Activated effector memory CD4-positive, alpha-beta T cell treated with anti-CD3 and anti-CD28 coated beads, Interleukin-2, amount 50 U/mL, for 16 hours (primary cell): Measurements from ENCODE around the gene SLC35G3.
"Not testable (repeated sequence)": the region's sequence is repeated elsewhere in the genome, so short reads cannot be mapped to it uniquely, and the experiment has no call there.

Experiments
- DNase-seq: peaks from one replicate; pipeline ENCODE4 v3.0.0-alpha.2; 2020

Gene SLC35G3

DNA sequence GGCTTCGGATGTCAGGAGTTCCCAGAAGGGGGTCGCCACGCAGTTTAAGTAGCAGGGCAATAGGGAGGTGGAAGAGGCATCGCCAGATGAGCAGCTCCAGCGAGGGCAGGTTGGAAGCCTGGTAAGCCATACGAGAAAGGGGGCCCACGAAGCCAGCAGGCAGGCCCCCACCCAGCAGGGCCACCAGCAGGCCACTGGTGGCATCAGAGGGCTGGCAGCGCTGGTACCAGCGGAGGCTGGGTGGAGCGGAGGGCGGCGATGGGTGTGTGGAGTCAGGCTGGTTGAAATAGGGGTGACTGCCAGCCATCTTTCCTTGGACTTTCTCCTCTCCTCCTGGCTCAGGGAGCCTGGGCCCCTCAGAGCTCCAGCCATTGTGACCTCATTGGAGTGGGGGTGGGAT, at the start of gene SLC35G3:
Gene SLC35G3 (minus strand): TSS at position 393 of the 400 bp plus-strand sequence. CDS start 86 bp downstream, at position 307.
- not testable (repeated sequence) for DNase-seq

GRCh38 chr17:35243561-35244340, 49.6 kb upstream of the SLC35G3 start:
- DNase-seq = peak; percentile 83

GRCh38 chr17:35242805-35243560, 48.8 kb upstream of the SLC35G3 start, which contains the start of gene SLFN5:
SLFN5 (plus strand) TSS chr17:35243072; CDS start chr17:35258691, 15,619 bp downstream.
- DNase-seq = peak; percentile 97

DNA sequence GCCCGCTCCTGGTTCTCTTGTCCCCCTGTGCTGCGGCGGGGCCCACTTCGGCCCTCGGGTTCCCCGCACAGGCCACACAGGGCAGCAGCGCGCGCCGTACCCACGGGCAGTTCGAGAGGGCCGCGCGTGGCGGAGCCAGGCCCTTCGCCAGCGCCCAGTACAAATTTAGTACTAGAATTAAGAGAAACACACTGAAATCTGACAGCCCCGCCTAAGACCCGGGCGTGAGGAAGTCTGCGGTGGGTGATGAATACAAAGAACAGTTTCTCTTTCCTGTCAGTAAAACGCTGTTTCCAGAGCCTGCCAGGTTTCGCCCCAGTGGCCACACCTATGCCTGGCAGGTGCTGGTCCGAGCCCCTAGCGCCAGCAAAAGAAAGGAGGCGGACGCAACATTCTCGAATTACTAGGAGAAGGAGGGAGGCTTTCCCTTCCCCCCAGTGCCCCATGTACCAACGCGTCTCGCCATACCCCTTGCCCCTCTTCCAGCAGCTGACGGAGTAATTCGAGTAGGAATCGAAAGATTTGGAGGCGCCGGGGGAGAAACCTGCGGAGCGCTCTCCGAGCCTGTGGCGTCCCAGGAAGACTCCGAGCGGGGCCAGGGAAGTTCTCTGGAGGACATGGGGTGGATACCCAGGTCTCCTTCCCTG, 48.1 kb upstream of the SLC35G3 start:
- DNase-seq = peak; percentile 94

- peak; percentile 81 for DNase-seq
Observed at GRCh38 chr17:35241520-35241919, 47.3 kb upstream of the SLC35G3 start.

DNA sequence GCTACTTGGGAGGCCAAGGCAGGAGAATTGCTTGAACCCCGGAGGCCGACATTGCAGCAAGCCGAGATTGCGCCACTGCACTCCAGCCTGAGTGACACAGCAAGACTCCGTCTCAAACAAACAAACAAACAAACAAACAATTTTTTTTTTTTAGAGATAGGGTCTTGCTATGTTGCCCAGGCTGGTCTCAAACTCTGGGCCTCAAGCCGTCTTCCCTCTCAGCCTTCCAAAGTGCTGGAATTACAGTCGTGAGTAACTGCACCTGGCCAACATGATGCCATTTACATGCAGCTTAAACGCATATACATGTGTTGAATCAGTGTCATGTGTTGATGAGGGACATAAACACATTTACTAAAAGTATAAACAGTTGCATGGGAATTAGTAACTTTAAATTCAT, 46.7 kb upstream of the SLC35G3 start:
- DNase-seq = no peak

GRCh38 chr17:35239823-35240222, 45.6 kb upstream of the SLC35G3 start:
- no peak for DNase-seq

DNA sequence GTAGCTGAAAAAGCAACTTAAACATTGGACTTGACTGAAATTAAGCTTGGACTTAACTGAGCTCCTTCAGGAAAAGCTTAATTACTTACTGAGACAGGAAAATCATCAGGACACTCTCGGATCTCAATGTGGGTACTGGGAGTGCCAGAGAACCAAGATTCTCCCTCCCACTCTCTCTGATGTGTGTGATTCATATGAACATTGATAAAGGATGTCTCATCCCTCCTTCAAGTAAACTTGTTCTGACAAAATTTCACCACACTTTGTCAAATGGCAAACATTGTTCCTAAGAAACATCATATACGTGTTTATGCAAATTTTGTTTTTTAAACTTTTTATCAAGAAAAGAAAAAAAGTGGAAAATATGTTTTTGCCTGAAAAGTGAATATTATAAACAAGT, 44.6 kb upstream of the SLC35G3 start:
- DNase-seq = no peak

- no peak for DNase-seq
Observed at GRCh38 chr17:35236821-35237220, 42.6 kb upstream of the SLC35G3 start.

GRCh38 chr17:35235917-35236316, 41.7 kb upstream of the SLC35G3 start:
- no peak for DNase-seq

- DNase-seq = no peak
Observed at GRCh38 chr17:35235289-35235688, 41.1 kb upstream of the SLC35G3 start.

DNA sequence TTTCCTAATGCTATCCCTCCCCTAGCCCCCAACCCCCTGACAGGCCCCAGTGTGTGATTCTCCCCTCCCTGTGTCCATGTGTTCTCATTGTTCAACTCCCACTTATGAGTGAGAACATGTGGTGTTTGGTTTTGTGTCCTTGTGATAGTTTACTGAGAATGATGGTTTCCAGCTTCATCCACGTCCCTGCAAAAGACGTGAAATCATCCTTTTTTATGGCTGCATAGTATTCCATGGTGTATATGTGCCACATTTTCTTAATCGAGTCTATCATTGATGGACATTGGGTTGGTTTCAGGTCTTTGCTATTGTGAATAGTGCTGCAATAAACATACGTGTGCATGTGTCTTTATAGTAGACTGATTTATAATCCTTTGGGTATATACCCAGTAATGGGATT, 40.1 kb upstream of the SLC35G3 start:
- not testable (repeated sequence) for DNase-seq

DNA sequence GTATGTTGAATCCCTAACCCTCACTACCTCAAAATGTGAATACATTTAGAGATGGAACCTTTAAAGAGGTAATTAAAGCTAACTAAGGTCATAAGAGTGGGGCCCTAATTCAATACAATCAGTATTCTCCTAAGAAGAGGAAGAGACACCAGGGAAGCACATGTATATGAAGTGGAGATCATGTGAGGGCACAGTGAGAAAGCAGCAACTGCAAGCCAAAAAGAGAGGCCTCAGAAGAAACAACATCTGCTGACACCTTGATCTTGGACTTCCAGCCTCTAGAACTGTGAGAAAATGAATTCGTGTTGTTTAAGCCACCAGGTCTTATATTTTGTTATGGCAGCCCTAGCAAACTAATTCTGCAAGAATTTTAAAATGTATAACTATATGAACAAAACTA, 35.4 kb upstream of the SLC35G3 start:
- no peak for DNase-seq

GRCh38 chr17:35227546-35227945, 33.4 kb upstream of the SLC35G3 start:
- DNase-seq = no peak

GRCh38 chr17:35224436-35224835, 30.2 kb upstream of the SLC35G3 start:
- no peak for DNase-seq

GRCh38 chr17:35222452-35222851, 28.3 kb upstream of the SLC35G3 start:
- no peak for DNase-seq

- no peak for DNase-seq
Observed at GRCh38 chr17:35218915-35219314, 24.7 kb upstream of the SLC35G3 start.

DNA sequence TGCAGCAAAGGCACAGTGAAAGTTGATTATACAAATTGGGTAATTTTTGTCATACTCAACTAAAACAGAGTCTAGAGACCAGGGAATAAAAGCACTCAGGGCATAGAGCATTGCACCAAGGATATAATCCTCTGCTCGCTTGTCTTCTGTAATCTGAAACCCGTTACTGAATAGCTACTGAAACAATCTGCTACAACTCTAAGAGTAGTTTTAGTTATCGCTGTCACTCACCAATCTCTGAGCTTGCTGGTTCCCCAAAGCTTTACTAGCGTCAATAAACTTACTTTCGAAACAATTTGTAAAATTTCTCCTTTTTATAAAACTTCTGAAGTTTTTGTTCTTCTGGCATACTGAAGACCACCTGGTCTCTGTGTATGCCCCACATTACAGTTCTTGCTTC, 22.9 kb upstream of the SLC35G3 start:
- no peak for DNase-seq

DNA sequence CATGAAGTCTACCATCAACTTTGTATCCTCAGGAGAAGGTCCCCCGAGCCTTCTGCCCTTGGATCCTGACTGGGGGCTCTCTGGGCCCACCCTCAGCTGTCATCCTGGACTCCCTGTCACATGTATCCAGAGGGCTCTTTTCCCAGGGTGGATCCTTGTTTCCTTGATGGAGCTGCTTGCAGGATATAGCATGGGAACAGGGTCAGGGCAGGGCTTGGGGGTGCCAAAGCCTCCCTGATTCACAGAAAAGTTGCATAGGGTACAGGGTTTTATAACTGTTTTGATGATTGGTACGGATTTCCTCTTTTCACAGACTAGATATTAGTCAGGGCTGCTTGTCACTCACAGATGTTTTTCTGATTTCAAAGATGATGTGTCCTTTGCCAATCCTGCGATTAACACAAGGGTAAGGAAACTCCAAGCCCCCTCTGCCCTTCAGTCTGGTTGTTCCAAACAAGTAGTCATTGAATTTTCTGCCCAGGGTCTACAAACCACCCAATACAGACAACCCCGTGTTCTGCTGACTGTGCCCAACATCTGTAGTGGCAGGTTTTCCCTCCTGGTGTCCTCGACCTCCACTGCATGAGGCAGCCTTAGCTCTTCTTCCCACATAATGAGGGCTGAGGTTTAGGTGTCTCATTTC, 20.6 kb upstream of the SLC35G3 start:
- DNase-seq = peak; percentile 73

DNA sequence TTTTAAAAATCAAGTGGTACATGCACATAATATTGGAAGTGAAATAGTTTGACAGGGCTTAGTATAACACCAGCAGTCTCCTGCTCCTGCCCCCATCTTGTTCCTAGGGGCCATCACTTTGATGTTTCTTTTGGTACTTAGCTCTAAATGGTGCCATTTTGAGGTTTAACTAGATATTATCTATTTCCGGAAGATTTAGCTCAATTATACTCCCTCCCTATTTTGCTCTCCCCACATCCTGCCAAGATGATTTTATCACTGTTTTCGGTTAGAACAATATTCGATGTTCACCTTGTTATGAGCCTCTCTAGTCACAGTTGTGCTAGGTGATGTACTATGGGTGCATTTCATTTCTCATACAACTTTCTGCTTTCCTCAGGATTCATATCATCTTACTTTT, 20.0 kb upstream of the SLC35G3 start:
- DNase-seq = peak; percentile 74

DNA sequence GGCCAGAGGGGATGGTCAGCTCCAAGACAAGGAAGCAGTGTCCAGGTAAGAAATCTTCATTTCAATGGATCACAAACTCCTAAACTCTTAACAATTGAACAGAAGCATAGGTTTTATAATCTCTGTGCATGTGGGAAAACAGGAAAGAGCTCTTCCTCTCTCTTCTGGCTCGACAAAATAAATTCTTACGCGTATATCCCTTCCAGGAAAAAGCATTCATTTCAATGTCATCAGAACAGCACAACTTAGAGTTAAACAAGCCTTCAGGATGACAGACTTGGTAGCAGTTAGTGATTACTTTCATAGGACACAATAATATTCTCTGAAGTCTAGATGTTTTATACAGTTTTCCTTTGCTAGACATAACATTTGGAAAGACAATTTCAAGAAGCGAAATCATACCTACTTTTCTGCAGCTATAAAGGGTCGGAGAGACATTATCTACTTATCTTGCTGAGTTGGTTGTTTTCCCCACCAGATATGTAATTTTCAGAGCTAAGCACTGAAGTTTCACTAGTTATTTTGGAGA, 19.3 kb upstream of the SLC35G3 start:
- DNase-seq = no peak

DNA sequence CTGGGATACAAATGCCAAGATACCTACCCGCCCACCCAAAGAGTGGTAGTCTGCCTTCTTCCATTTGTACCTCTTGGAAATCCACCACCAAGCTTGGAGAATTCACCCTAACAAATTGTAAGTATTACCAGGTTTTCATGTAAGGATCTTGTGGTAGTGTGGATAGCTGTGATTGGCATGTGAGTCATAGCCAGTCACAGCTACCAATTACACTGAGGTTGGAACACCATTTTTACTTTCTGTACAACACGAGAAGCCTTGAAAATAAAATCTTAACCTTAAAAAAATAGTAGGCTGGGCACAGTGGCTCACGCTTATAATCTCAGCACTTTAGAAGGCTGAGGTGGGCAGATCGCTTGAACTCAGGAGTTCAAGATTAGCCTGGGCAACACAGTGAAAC, 18.5 kb upstream of the SLC35G3 start:
- no peak for DNase-seq

DNA sequence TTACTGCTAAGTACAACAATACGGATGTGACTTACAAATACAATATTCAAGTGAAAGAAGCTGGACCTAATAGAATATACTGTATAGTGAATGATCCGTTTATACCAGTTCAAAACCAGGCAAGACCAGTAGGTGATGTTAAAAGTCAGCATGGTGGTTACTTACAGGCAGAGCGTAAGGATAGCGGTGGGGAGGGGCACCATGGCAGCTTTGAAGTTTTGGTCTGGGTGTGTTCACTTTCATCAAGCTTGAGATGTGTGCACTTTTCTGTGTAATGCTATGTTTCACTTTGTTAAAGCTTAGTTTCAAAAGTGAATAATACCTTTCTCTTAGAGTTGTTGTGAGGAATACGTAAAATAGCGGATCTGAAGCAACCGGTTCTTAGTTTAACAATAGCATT, 16.5 kb upstream of the SLC35G3 start:
- no peak for DNase-seq
